Stimulated activated CD4-positive, alpha-beta T cell treated with anti-CD3 and anti-CD28 coated beads, Interleukin-12 subunit alpha, Interleukin-12 subunit beta, amount 100 ng/mL, for 4 hours (primary cell): Measurements from ENCODE around the gene AGRN.
"Not testable (repeated sequence)": the region's sequence is repeated elsewhere in the genome, so short reads cannot be mapped to it uniquely, and the experiment has no call there.

ENCODE experiments used
- DNase-seq: peaks from one replicate; pipeline ENCODE4 v3.0.0-alpha.2; 2020

Gene AGRN

GRCh38 chr1:1003618-1004419 is 16.1 kb upstream of the AGRN start:
- DNase-seq = no peak

DNA sequence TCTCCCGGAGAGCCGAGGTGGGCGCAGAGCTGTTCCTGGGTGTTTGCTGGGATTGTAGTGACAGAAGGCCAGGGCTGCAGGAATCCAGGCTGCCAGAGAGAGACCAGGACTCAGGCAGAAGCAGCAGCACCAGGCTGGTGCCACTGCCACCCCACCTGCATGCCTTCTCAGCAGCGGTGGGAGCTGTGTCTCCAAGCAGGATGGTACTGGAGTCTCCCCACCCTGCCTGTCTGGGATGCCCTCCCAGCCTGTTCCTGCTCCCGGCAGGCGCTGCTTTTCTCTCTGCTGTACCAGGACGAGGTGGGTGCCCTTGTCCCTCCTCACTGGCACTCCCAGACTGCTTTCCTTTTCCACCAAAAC is 15.5 kb upstream of the AGRN start:
- DNase-seq = no peak

DNA sequence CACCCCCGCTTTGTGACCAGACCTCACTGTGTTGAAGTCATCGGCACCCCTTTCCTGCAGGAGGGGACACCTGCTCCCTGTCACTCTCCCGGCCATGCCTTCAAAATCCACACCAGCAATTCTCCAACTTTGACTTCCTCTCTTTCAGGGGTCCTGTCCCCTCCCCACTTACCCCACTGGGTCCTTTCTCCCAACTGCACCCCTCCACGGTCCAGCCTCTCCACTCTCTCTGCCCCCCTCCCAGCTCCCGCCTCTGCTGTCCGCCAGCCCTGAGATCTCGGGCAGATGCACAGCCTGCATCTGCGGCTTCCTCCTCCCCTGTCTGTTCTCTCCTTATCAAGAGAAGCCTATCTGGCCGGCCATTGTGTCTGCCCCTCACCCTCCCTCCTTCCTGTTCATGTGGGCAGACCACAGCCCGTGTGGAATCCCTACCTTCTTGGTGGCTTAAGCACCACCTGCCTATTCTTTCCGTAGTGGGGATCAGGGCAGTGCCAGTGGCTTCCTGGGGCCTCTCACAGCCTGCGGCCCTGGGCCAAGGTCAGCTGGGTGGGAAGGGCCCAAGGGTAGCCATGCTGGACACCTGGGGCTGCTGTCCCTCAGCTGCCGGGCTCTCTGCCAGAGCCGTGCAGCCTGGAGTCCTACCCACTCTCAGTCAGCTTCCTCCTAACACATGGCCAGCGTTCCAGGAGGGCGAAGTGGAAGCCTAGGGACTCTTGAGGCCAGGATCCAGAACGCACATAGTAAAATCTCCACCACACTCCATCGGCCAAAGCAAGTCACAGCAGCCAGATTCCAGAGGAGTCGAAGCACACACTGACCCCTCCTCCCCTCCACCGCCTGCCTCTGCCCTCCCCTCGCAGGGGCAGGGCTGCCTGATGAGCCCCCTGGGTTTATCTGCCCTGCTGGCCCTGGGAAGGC is 14.9 kb upstream of the AGRN start:
- no peak for DNase-seq

DNA sequence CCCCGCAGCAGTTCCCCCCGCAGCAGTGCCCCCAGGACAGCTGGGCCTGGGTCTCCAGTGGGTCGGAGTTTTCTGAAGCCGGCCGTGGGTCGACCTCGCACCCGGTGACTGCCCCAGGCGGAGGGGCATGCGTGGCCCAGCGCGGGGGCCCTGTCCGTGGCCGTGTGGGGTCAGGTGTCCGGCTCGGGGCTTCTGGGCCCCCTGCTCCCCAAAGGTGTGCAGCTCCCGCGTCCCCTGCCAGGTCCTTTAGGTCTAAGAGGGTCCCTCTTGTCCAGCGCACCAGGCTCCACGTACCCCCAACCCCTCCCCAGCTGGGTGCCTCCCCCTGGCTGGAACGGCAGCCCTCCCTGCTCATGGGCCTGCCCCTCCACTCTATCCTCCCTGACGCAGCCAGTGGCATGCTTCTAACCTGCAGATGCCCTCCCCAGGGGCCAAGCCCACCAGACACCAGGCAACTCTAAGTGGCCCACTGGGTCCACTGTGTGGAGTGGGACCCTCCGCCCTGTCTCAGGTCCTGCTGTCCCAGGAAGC is 14.1 kb upstream of the AGRN start:
- DNase-seq = no peak

- no peak for DNase-seq
These were observed 13.4 kb upstream of the AGRN start for GRCh38 chr1:1006305-1007159.

DNA sequence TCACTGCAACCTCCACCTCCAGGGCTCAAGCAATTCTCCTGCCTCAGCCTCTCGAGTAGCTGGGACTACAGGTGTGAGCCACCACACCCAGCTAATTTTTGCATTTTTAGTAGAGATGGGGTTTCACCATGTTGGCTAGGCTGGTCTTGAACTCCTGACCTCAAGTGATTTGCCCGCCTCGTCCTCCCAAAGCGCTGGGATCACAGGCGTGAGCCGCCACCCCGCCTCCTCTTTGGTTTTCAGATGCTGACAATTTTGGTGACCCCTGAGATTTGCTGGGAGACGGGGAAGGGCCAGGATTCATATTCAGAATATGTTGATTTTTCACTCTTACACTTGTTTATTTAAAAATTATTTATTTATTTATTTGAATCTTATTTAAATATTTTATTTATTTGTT is 9.8 kb upstream of the AGRN start:
- DNase-seq = not testable (repeated sequence)

DNA sequence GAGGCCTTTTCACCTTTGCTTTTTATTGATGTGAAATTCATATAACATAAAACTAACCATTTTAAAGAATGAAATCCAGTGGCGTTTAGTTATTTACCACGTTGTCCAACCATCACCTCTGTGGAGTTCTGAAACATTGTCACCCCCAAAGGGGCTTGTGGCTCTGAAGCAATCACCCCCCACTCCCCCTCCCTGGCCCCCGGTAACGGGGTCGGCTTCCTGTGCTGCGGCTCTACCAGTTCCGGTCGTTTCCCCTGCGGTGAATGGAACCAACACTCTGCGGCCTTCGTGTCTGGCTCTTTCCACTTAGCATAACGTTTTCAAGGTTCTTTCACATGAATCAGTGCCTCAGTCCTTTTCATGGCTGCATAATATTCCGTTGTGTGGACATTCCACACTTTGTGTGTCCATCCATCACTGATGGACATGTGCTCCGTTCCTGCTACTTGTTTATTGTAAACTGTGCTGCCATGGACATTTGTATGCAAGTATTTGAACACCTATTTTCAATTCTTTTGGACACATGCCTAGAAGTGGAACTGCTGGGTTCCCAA is 8.4 kb upstream of the AGRN start:
- DNase-seq = no peak

- not testable (repeated sequence) for DNase-seq
These were observed 7.2 kb upstream of the AGRN start for GRCh38 chr1:1012736-1013104.

- DNase-seq = peak; percentile 73
These were observed 6.6 kb upstream of the AGRN start, which contains the start of gene ISG15 for GRCh38 chr1:1013105-1013921. TSS of gene ISG15 (plus strand) at chr1:1013497. CDS start at chr1:1013574, 77 bp downstream.

GRCh38 chr1:1013922-1014648 is 5.8 kb upstream of the AGRN start:
- DNase-seq = peak; percentile 28

GRCh38 chr1:1014799-1015681 is 4.9 kb upstream of the AGRN start:
- DNase-seq = no peak

DNA sequence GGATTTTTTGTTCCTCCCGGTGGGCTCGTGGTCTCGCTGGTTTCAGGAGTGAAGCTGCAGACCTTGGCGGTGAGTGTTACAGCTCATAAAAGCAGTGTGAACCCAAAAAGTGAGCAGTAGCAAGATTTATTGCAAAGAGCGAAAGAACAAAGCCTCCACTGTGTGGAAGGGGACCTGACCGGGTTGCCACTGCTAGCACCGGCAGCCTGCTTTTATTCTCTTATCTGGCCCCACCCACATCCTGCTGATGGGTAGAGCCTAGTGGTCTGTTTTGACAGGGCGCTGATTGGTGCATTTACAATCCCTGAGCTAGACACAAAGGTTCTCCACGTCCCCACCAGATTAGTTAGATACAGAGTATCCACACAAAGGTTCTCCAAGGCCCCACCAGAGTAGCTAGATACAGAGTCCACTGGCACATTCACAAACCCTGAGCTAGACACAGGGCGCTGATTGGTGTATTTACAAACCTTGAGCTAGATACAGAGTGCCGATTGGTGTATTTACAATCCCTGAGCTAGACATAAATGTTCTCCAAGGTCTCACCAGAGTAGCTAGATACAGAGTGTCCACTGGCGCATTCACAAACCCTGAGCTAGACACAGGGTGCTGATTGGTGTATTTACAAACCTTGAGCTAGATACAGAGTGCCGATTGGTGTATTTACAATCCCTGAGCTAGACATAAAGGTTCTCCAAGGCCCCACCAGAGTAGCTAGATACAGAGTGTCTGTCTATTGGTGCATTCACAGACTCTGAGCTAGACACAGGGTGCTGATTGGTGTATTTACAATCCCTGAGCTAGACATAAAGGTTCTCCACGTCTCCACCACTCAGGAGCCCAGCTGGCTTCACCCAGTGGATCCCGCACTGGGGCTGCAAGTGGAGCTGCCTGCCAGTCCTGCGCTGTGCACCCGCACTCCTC is 2.3 kb upstream of the AGRN start:
- not testable (repeated sequence) for DNase-seq

DNA sequence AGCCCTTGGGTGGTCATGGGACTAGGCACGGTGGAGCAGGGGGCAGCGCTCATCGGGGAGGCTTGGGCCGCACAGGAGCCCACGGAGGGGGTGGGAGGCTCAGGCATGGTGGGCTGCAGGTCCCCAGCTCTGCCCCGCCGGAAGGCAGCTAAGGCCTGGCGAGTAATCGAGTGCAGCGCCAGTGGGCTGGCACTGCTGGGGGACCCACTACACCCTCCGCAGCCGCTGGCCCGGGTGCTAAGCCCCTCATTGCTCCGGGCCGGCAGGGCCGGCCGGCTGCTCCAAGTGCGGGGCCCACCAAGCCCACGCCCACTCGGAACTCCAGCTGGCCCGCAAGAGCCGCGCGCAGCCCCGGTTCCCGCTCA is 1.6 kb upstream of the AGRN start:
- DNase-seq = not testable (repeated sequence)

DNA sequence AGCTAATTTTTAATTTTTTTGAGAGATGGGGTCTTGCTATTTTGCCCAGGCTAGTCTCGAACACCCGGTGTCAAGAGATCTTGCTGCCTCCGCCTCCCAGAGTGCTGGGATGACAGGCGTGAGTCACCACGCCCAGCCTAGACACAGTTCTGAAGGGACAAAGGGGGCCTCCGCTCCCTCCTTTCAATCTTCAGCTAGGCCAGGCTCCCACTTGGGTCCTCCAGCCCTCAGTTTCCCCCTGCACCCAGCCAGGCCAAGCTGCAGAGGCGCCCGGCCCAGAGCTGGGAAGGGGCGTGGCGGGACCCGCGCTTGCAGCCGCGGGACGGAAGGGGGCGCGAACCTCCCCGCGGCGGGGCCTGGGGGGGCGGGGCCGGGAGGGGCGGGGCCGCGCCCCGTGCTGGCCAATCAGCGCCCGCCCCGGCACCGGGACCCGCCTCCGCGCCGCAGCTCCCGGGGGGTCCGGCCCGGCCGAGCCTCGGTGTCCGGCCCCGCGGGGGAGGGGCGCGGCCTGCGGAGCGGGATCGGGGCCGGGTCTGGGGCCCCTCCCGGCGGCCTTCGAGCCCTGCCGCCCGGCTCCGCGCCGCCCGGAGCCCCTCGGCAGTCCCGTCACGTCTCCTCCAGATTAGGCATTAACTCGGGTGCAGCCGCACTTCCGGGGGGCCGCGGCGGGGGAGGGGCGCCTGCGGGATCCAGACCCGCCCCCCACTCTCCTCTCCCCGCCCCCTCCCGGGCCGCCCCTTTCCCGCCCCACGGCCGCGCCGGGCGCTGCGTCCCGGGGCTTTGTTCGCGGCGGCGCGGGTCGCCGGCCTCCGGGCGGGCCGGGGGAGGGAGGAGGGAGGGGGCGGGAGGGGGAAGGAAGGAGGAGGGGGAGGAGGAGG is 559 bp upstream of the AGRN start:
- peak; percentile 77 for DNase-seq

DNA sequence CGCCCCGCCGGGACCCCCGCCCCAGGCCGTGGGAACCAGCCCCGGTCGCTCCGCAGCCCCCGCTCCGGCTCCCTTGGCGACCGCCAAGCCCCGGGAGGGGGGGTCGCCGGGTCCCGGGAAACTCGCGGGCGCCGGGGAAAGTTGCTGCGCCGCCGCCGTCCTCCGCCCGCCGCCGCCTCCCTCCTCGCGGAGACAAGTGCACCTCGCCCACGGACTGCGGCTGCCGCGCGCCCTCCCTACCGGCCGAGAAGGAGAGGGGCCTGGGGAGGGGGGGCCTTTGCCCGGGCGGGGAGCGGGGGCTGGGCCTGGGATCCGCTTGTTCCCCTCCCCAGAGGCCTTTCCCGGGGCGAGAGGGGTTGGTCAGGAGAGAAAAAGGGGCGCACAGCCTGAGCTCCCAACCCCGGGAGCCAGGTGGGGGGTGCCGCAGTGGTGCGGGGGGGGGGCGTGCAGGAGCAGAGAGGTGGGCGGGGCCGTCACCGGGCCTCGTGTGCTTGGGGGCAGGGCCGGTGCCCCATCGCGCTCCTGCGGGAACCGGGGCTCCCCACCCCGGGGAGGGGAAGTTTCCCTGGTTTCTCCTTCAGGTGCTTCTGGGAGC is 592 bp downstream of the AGRN start:
- peak; percentile 47 for DNase-seq

GRCh38 chr1:1021010-1021919 is 1.3 kb downstream of the AGRN start:
- DNase-seq = no peak
